HG03378 (cell line): ENCODE measurements around the gene SNAPC3.
A peak's percentile ranks its signal among the peaks of the same experiment; 100 is the strongest.
"Not testable (repeated sequence)": the region's sequence is repeated elsewhere in the genome, so short reads cannot be mapped to it uniquely, and the experiment has no call there.

Experiments used
- ATAC-seq: cut with Tn5 transposase; IDR thresholded peaks from one replicate; pipeline ENCODE4 v1.9.1; 2021; ENCODE audit warnings: mild to moderate bottlenecking, moderate library complexity; ENCODE audit not compliant: unreplicated experiment

Gene SNAPC3

GRCh38 chr9:15422372-15423230, at the start of gene SNAPC3:
Gene SNAPC3 (plus strand): TSS chr9:15422876. CDS start chr9:15422880, 4 bp downstream.
- peak; percentile 95 for ATAC-seq

DNA sequence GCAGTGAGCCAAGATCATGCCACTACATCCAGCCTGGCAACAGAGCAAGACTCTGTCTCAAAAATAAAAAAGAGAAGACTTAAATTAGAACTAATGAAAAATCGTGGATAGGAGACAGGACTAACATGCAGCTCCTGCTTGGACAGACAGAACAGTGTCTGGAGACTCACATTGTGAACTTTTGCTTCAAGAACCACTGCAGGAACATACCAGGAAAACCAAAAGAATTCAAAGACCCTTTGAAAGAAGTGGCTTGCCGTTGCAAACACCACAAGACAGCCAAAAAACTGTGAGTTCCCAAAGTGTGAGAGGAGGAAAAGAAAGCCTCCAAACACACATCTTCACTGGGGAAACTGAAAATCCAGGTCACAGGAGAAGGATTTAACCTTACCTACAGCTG, 48.8 kb upstream of the SNAPC3 start:
- ATAC-seq, result no peak

DNA sequence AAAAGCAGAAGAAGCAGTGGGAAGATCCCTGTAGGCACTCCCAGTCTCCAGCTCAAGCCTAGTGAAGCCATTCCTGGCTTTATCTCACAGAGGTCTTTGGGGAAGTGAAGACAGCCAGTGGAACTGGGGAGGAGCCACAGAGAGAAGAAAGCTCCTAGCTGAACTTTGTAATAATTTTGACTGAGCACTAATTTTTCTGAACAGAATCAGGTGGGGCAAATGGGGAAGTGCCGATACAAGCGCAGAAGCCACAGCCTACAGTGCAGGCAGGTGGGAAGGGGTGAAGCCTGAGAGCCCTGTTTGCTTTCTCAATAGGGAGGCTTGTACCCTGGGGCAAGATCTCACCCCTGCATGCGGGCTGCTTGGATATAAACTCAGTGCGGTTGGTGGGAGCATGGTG, 48.4 kb upstream of the SNAPC3 start:
- ATAC-seq, result no peak

GRCh38 chr9:15374825-15375224, 47.9 kb upstream of the SNAPC3 start:
- ATAC-seq, result no peak

- ATAC-seq, result no peak
These were observed 44.8 kb upstream of the SNAPC3 start for GRCh38 chr9:15377625-15378540.

DNA sequence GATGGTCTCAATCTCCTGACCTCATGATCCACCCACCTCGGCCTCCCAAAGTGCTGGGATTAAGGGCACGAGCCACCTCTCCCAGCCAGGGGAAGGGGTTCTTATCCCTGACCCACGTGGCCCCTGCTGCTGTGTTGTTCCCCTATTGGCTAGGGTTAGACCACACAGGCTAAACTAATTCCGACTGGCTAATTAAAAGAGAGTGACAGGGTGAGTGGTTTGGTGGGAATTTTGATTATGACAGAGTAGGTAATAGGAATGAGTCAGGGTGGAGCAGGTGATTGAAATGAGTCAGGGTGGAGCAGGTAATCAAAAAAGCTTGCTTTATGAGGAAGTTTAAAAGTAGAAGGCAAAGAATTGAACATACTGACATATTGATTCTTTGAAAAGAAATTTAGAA, 43.4 kb upstream of the SNAPC3 start:
- ATAC-seq, result not testable (repeated sequence)

DNA sequence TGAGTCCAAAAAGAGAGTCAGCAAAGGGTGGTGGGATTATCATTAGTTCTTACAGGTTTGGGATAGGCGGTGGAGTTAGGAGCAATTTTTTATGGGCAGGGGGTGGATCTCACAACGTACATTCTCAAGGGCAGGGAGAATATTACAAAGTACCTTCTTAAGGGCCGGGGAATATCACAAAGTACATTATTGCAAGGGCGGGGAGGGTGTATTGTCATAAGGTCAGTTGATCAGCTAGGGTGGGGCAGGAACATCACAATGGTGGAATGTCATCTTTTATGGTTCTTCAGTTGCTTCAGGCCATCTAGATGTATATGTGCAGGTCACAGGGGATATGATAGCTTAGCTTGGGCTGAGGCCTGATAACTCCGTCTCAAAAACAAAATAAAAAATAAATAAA, 42.8 kb upstream of the SNAPC3 start:
- ATAC-seq, result not testable (repeated sequence)

DNA sequence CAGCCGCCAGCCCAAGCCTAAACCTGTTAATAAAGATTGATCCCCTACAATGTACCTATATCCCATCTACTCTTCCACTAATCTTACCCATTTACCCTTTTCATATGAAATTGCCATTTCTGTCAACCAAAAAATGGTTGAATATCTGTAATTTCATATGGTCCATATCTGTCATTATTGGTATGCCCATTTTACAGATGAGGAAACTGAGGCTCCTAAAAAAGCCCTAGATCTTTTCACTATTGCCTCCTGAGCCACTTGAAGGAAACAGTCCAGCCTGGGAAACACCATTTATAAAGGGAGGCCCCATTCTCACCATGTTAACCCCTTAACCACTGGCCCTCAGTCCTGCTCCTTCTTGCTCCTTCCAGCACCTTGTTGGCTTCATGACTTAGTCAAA, 41.2 kb upstream of the SNAPC3 start:
- no peak for ATAC-seq

GRCh38 chr9:15386465-15386864, 36.2 kb upstream of the SNAPC3 start:
- ATAC-seq, result no peak

DNA sequence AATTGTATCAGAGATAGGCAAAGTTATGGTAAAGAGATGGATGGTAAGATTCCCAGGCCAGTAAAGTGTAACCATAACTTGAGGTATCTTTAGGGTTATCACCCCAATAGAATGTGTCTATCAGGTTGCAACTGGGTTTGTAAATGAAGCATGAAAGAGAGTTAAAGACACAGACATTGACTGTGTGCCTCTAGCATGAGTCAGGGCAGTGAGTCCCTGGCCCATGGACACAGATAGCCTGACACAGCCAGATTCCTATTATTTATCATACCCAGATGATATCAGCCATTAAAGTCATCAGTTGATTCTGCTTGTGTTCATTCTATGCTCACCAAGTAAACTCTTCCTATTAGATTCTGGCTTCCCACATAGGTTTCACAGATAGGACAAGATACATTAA, 33.5 kb upstream of the SNAPC3 start:
- ATAC-seq, result no peak

- ATAC-seq, result no peak
These were observed 33.0 kb upstream of the SNAPC3 start for GRCh38 chr9:15389631-15390030.

DNA sequence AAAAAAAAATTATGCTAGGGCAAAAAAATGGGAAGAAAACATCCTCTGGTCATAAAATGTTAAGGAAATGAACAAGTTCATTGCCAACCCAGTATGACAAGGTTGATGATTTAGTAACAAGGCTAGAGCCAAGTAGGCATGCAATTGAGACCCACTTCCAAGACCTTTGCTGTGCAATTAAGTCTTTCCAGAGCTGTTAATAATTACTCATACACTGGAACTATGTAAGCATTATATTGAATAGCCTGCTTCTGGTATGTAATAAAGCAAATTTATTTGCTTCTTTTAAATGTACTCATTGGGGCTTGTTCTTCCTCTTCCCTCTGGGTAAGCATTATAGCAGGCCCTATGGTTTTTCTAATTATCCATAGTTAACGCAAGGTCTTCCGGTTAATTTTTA, 32.5 kb upstream of the SNAPC3 start:
- no peak for ATAC-seq

- ATAC-seq, result no peak
These were observed 30.3 kb upstream of the SNAPC3 start for GRCh38 chr9:15392363-15392762.

GRCh38 chr9:15400281-15400941, 22.3 kb upstream of the SNAPC3 start:
- no peak for ATAC-seq

DNA sequence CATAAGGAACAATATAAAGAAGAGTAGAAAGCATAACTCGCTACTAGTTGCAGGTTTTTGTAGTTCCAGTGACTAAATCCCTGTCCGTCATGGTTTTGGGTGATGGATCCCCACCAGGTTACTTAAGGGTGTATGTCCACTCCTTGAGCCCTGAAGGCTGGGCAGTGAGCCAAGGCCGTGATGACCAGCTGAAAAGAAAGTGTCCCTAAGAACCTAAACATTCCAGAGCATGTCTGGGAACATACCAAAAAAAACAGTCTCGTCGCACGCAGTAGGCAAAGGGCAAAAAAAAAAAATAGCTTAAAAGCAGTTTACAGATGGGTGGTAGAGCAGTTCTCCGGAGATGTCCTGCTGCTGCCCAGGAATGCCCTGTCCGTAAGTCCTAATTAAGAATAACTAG, 21.4 kb upstream of the SNAPC3 start:
- no peak for ATAC-seq

GRCh38 chr9:15403155-15403554, 19.5 kb upstream of the SNAPC3 start:
- ATAC-seq, result no peak

GRCh38 chr9:15404171-15404570, 18.5 kb upstream of the SNAPC3 start:
- ATAC-seq, result no peak

DNA sequence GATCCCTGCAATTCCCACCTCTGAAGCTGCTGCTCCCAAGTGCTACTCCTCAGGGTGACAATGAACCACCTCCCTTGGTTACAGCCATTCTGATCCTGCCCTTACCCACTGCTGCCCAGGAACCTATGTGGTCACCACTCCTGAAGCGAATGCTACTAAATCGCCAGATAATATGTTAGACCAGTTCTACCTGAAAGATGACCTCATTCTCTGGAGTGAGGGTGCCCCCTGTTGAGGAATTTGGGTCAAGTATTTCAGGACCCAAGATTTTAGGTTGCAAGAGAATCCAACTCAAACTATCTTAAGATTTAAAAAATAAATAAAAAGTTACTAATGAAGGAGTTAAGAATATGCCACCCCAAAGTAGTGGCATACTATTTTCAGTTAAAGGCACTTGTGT, 5.8 kb upstream of the SNAPC3 start:
- peak; percentile 50 for ATAC-seq

DNA sequence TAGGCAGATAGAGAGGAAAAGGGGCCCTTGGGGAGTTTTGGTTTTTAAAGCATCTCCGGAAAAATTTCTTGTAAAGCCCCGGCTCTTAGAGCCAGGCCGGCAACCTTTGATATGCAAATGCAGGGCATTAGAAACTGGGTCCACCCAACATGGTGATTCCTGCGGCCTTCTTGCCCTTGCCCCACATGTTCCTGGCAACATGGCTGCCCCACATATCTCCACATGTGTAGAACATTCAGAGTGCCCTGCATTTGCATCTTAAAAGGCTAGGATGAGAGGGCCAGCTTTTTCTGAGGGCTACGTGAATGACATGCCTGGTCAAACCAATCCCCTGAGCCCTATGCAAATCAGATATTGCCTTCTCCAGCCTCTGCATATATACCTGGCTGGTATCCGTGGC, 5.0 kb upstream of the SNAPC3 start:
- ATAC-seq, result no peak

- ATAC-seq, result no peak
These were observed 1.9 kb upstream of the SNAPC3 start for GRCh38 chr9:15420796-15421195.

DNA sequence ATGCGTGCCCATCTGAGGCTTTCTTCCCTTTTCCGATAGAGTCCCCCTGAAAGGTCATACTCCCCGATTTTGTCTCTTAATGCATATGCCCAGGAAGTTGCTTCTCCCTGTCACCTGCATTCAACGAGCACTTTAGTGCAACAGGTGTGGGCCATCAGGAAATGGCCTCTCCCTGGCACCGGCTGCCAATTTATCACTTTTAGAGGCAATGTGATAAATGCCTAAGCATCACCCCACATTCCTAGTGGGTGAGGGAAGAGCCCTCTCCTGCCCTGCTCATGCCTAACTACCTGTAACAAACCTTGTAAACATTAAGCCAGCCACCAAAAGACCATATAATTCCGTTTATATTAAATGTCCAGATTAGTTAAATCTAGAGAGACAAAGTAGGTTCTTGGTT, 1.1 kb upstream of the SNAPC3 start:
- no peak for ATAC-seq
